DMS53 treated with DMSO at 0.1 percent for 48 hours (cell line): ENCODE measurements around the gene NRP2.

Experiments
- DNase-seq: peaks from one replicate; lab custom pipeline; 2025; ENCODE audit not compliant: unreplicated experiment; lab: John Stamatoyannopoulos, UW

Gene NRP2

GRCh38 chr2:205682239-205682970 lies at the start of gene NRP2:
Gene NRP2 (plus strand): TSS chr2:205682501. CDS start chr2:205683291, 790 bp downstream.
- DNase-seq = peak; percentile 71

- DNase-seq = no peak
These were observed 48.3 kb upstream of the NRP2 start for GRCh38 chr2:205633994-205634393.

GRCh38 chr2:205636549-205637319 lies 45.6 kb upstream of the NRP2 start:
- DNase-seq = no peak

GRCh38 chr2:205637320-205637602 lies 45.0 kb upstream of the NRP2 start:
- DNase-seq = no peak

- no peak for DNase-seq
These were observed 44.4 kb upstream of the NRP2 start for GRCh38 chr2:205637779-205638503.

- no peak for DNase-seq
These were observed 41.6 kb upstream of the NRP2 start for GRCh38 chr2:205640716-205641115.

GRCh38 chr2:205642599-205643356 lies 39.5 kb upstream of the NRP2 start:
- no peak for DNase-seq

GRCh38 chr2:205643391-205643885 lies 38.9 kb upstream of the NRP2 start:
- DNase-seq = no peak

GRCh38 chr2:205644018-205644417 lies 38.3 kb upstream of the NRP2 start:
- no peak for DNase-seq

- no peak for DNase-seq
These were observed 35.6 kb upstream of the NRP2 start for GRCh38 chr2:205646680-205647079.

- DNase-seq = no peak
These were observed 31.9 kb upstream of the NRP2 start for GRCh38 chr2:205650450-205650849.

GRCh38 chr2:205650931-205651330 lies 31.4 kb upstream of the NRP2 start:
- no peak for DNase-seq

- DNase-seq = no peak
These were observed 30.6 kb upstream of the NRP2 start for GRCh38 chr2:205651719-205652118.

GRCh38 chr2:205654878-205655605 lies 27.3 kb upstream of the NRP2 start:
- no peak for DNase-seq

GRCh38 chr2:205655779-205656456 lies 26.4 kb upstream of the NRP2 start:
- DNase-seq = no peak

- DNase-seq = no peak
These were observed 25.8 kb upstream of the NRP2 start for GRCh38 chr2:205656461-205656860.

- no peak for DNase-seq
These were observed 25.4 kb upstream of the NRP2 start for GRCh38 chr2:205656941-205657340.

- no peak for DNase-seq
These were observed 24.7 kb upstream of the NRP2 start for GRCh38 chr2:205657579-205657978.

- DNase-seq = no peak
These were observed 24.2 kb upstream of the NRP2 start for GRCh38 chr2:205658068-205658467.

- DNase-seq = no peak
These were observed 23.7 kb upstream of the NRP2 start for GRCh38 chr2:205658572-205658971.
